PC-3 (cell line): ENCODE measurements around the gene GRM1. TPM values are rescaled to one million over a fixed set of nuclear protein-coding genes. Genes with fewer than 3 reads are reported as not detected.

ENCODE experiments used
- ATAC-seq: fragments of 200-7000 bp; cut with Tn5 transposase; 2 replicates; pipeline ENCODE4 v1.9.1; 2020; ENCODE audit warnings: mild to moderate bottlenecking, moderate library complexity
- BruUV-seq: library from RNA; stranded (reverse); fragments of 400-500 nt; replicated peaks from 2 replicates; lab custom pipeline; 2021; lab: Mats Ljungman, UMichigan
- CTCF ChIA-PET: fragments of 300-600 bp; sonication (Branson Sonifier 250); formaldehyde crosslinking; loops from one replicate; lab custom pipeline; 2022; ENCODE audit warnings: antibody characterized with exemption; lab: Charles Lee
- POLR2A ChIA-PET: fragments of 300-600 bp; sonication (Branson Sonifier 250); formaldehyde crosslinking; loops from one replicate; lab custom pipeline; 2022; ENCODE audit warnings: antibody characterized with exemption; ENCODE audit not compliant: unreplicated experiment; lab: Charles Lee
- DNase-seq: peaks from one replicate; pipeline ENCODE4 v3.0.0-alpha.2; 2015
- H2AFZ ChIP-seq: fragments of 300-600 bp; sonication (generic); 2 replicates; pipeline ENCODE4 v1.6.0; 2016; ENCODE audit warnings: antibody characterized with exemption, low read length
- H3F3A ChIP-seq: fragments of 300-600 bp; sonication (generic); one replicate; pipeline ENCODE4 v1.6.0; 2017; ENCODE audit warnings: antibody characterized with exemption, low read length, control low read depth, mild to moderate bottlenecking; ENCODE audit not compliant: unreplicated experiment
- H3K27ac ChIP-seq: fragments of 300-600 bp; sonication (generic); 2 replicates; pipeline ENCODE4 v1.5.1; 2016; ENCODE audit warnings: mild to moderate bottlenecking, low read length
- H3K27me3 ChIP-seq: fragments of 300-600 bp; sonication (generic); 2 replicates; pipeline ENCODE4 v1.6.1; 2016; ENCODE audit warnings: low read length, mixed read lengths
- H3K36me3 ChIP-seq: fragments of 300-600 bp; sonication (generic); 2 replicates; pipeline ENCODE4 v1.6.1; 2016; ENCODE audit warnings: low read depth, mixed run types, low read length, mixed read lengths
- H3K4me1 ChIP-seq: fragments of 300-600 bp; sonication (generic); 2 replicates; pipeline ENCODE4 v1.5.1; 2016; ENCODE audit warnings: low read length; ENCODE audit not compliant: insufficient read depth
- H3K4me2 ChIP-seq: fragments of 300-600 bp; sonication (generic); 2 replicates; pipeline ENCODE4 v1.6.0; 2016; ENCODE audit warnings: low read length
- H3K4me3 ChIP-seq: fragments of 300-600 bp; sonication (generic); 2 replicates; pipeline ENCODE4 v1.5.1; 2016; ENCODE audit warnings: mild to moderate bottlenecking, low read length, mixed read lengths
- H3K79me2 ChIP-seq: fragments of 300-600 bp; sonication (generic); 2 replicates; pipeline ENCODE4 v1.6.1; 2017; ENCODE audit warnings: low read length, mixed read lengths
- H3K9ac ChIP-seq: fragments of 300-600 bp; sonication (generic); 2 replicates; pipeline ENCODE4 v1.6.0; 2016; ENCODE audit warnings: mild to moderate bottlenecking, low read length
- H3K9me2 ChIP-seq: fragments of 300-600 bp; sonication (generic); replicated peaks from 2 replicates; pipeline ENCODE4 v1.6.1; 2016; ENCODE audit warnings: mixed run types, low read length, mixed read lengths
- H3K9me3 ChIP-seq: fragments of 300-600 bp; sonication (generic); 2 replicates; pipeline ENCODE4 v1.6.1; 2016; ENCODE audit warnings: low read length, mixed read lengths
- H4K20me1 ChIP-seq: fragments of 300-600 bp; sonication (generic); 2 replicates; pipeline ENCODE4 v1.6.1; 2016; ENCODE audit warnings: low read length, mixed read lengths
- CTCF ChIP-seq: fragments of 300-600 bp; sonication (generic); conservative IDR thresholded peaks from 2 replicates; pipeline ENCODE4 v1.5.1; 2017; ENCODE audit warnings: antibody characterized with exemption, low read depth, mild to moderate bottlenecking, low read length
- EZH2 ChIP-seq: fragments of 300-600 bp; sonication (generic); IDR thresholded peaks from one replicate; pipeline ENCODE4 v1.6.1; 2017; ENCODE audit warnings: antibody characterized with exemption, mild to moderate bottlenecking, low read length; ENCODE audit not compliant: unreplicated experiment
- EZH2phosphoT487 ChIP-seq: fragments of 300-600 bp; sonication (generic); IDR thresholded peaks from 2 replicates; pipeline ENCODE4 v1.6.1; 2018; ENCODE audit warnings: mild to moderate bottlenecking, antibody characterized with exemption, low read length, borderline replicate concordance
- intact Hi-C: fragments of 100-400 bp; cut with micrococcal nuclease; formaldehyde crosslinking; loops from 2 replicates; pipeline ENCODE4 v1.9.0; 2023
- total RNA-seq: library from RNA; depleted of rRNA; stranded (reverse); fragments of >200 nt; gene quantifications from 2 replicates; pipeline ENCODE4 v1.2.3, GENCODE V29; 2014

GRM1 gene
- total RNA-seq, 1 experiment from 2014 or later, result 0.11 TPM

GRCh38 chr6:146202570-146202969, 173.7 kb downstream of the GRM1 start:
- H3K4me3 ChIP-seq, result no peak overlapping the region
- no peaks in the 10 kb centered on the region for H3K9me2 ChIP-seq
- H3K27me3 ChIP-seq, result 0 out of 2 replicates have a peak, but pooled peaks cover 4% of the 10 kb centered on the region
- no peak overlapping the region for H3K4me2 ChIP-seq
- H4K20me1 ChIP-seq, result no peaks in the 10 kb centered on the region
- no peaks in the 10 kb centered on the region for H3K36me3 ChIP-seq
- BruUV-seq, result no TSS peak
- H3K4me1 ChIP-seq, result no peaks in the 10 kb centered on the region
- no peaks in the 10 kb centered on the region for H3F3A ChIP-seq
- no peaks in the 10 kb centered on the region for H3K9me3 ChIP-seq
- no peak overlapping the region for H3K9ac ChIP-seq
- TF ChIP-seq CTCF (no peak), EZH2 (no peak), EZH2phosphoT487 (no peak)
- POLR2A ChIA-PET, result no interaction called here
- DNase-seq (no peak), ATAC-seq (no peak)
- H2AFZ ChIP-seq, result no peak overlapping the region
- H3K79me2 ChIP-seq, result no peaks in the 10 kb centered on the region
- no peak overlapping the region for H3K27ac ChIP-seq
- intact Hi-C loops, result no loop called here
- CTCF ChIA-PET, result no interaction called here

DNA sequence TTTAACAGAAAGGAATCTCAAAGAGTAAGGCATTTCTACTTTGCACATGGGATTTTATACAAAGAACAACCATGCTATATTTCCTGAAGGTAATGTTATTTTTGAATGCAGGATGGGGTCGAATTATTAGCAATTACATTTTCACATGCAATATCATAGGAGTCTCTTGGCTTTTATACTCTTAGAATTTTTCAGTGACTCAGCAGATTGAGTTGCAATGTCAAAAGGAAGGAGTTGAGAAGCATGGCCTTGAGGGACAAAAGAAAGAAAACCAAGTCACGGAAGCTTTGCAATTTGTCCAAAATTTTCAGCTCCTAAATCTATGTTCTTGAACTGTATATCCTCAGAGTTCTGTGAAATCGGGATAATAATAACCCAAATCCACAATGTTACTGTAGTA, 181.1 kb downstream of the GRM1 start:
- BruUV-seq, result no TSS peak
- no peaks in the 10 kb centered on the region for H3K9me2 ChIP-seq
- no peak overlapping the region for H2AFZ ChIP-seq
- no peaks in the 10 kb centered on the region for H4K20me1 ChIP-seq
- no peak overlapping the region for H3K4me2 ChIP-seq
- TF ChIP-seq CTCF (no peak), EZH2phosphoT487 (no peak), EZH2 (no peak)
- no peaks in the 10 kb centered on the region for H3K79me2 ChIP-seq
- H3K9me3 ChIP-seq, result no peaks in the 10 kb centered on the region
- no peak overlapping the region for H3K9ac ChIP-seq
- DNase-seq (no peak), ATAC-seq (no peak)
- peaks cover 17% of the 10 kb centered on the region for H3K27me3 ChIP-seq
- no peak overlapping the region for H3K4me3 ChIP-seq
- ChIA-PET CTCF (no interaction called here), POLR2A (no interaction called here)
- no peaks in the 10 kb centered on the region for H3F3A ChIP-seq
- H3K36me3 ChIP-seq, result no peaks in the 10 kb centered on the region
- no peak overlapping the region for H3K27ac ChIP-seq
- no peaks in the 10 kb centered on the region for H3K4me1 ChIP-seq
- intact Hi-C loops, result no loop called here

GRCh38 chr6:146210406-146211083, 181.7 kb downstream of the GRM1 start:
- no peak overlapping the region for H3K4me3 ChIP-seq
- DNase-seq, result no peak
- H3K9me3 ChIP-seq, result no peaks in the 10 kb centered on the region
- intact Hi-C loops, result no loop called here
- no peak overlapping the region for H3K9ac ChIP-seq
- no peaks in the 10 kb centered on the region for H3K4me1 ChIP-seq
- no peaks in the 10 kb centered on the region for H3F3A ChIP-seq
- H3K79me2 ChIP-seq, result no peaks in the 10 kb centered on the region
- no peak for ATAC-seq
- POLR2A ChIA-PET, result no interaction called here
- BruUV-seq, result no TSS peak
- TF ChIP-seq EZH2phosphoT487 (no peak), EZH2 (no peak), CTCF (no peak)
- peaks cover 15% of the 10 kb centered on the region for H3K27me3 ChIP-seq
- H3K27ac ChIP-seq, result no peak overlapping the region
- no peak overlapping the region for H2AFZ ChIP-seq
- no peak overlapping the region for H3K4me2 ChIP-seq
- H3K36me3 ChIP-seq, result no peaks in the 10 kb centered on the region
- H3K9me2 ChIP-seq, result no peaks in the 10 kb centered on the region
- H4K20me1 ChIP-seq, result no peaks in the 10 kb centered on the region
- CTCF ChIA-PET, result no interaction called here
